Activated CD4-positive, alpha-beta memory T cell treated with anti-CD3 and anti-CD28 coated beads for 36 hours (primary cell): ENCODE results near the gene NOTCH1. TPM values are rescaled to one million over a fixed set of nuclear protein-coding genes. Genes with fewer than 3 reads are reported as not detected.

Source experiments
- CTCF ChIA-PET: fragments of 350-600 bp; sonication (Branson Sonifier 250); formaldehyde crosslinking; loops from one replicate; lab custom pipeline; 2021; ENCODE audit warnings: antibody characterized with exemption, inconsistent platforms; lab: Charles Lee
- POLR2A ChIA-PET: fragments of 350-600 bp; sonication (Branson Sonifier 250); formaldehyde crosslinking; loops from one replicate; lab custom pipeline; 2021; ENCODE audit warnings: antibody characterized with exemption; lab: Charles Lee
- DNase-seq: peaks from one replicate; pipeline ENCODE4 v3.0.0-alpha.2; 2020
- H3K27ac Mint-ChIP-seq: one replicate; pipeline ENCODE4 v1.8.0; 2021; ENCODE audit warnings: mixed read lengths
- H3K27me3 Mint-ChIP-seq: one replicate; pipeline ENCODE4 v1.8.0; 2021; ENCODE audit warnings: mixed read lengths
- H3K36me3 Mint-ChIP-seq: one replicate; pipeline ENCODE4 v1.8.0; 2021; ENCODE audit warnings: mixed read lengths
- H3K4me1 Mint-ChIP-seq: one replicate; pipeline ENCODE4 v1.8.0; 2021; ENCODE audit warnings: low read depth, mixed read lengths
- H3K4me3 Mint-ChIP-seq: one replicate; pipeline ENCODE4 v1.8.0; 2021; ENCODE audit warnings: mild to moderate bottlenecking, mixed read lengths
- H3K9me3 Mint-ChIP-seq: one replicate; pipeline ENCODE4 v1.8.0; 2021; ENCODE audit warnings: mixed read lengths
- intact Hi-C: fragments of 100-400 bp; cut with micrococcal nuclease; formaldehyde crosslinking; loops from one replicate; pipeline ENCODE4 v1.15.1; 2023
- total RNA-seq, 2 experiments: library from RNA; stranded (reverse); gene quantifications; one replicate each; pipeline ENCODE4 v1.2.3, GENCODE V29; 2021

NOTCH1 gene
- total RNA-seq, 2 experiments from 2014 or later, result 67.0 to 68.3 TPM

DNA sequence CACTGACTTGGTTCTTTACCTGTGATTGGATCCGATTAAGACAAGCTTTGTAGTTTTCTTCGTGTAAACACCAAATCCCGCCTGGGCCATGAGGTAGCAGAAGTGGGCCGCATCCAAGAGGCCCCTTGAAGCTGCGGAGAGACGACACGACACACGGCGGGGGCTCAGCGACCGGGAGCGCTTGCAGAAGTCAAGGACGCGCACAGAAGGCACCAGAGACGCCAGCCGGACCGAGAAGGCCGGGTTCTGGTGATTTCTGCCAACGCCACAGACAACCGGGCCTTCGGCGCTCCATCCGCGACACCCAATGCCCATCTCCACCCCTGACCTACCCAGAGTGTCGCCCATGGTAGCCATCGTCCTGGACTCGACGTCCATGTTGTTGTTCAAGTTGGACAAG, 86.4 kb downstream of the NOTCH1 start:
- no peak overlapping the region for H3K27ac Mint-ChIP-seq
- intact Hi-C loops, result no loop called here
- no peak for DNase-seq
- H3K4me3 Mint-ChIP-seq, result no peak overlapping the region
- CTCF ChIA-PET, result no interaction called here
- no peaks in the 10 kb centered on the region for H3K9me3 Mint-ChIP-seq
- no peaks in the 10 kb centered on the region for H3K4me1 Mint-ChIP-seq
- POLR2A ChIA-PET, result no interaction called here
- H3K36me3 Mint-ChIP-seq, result peaks cover 65% of the 10 kb centered on the region
- H3K27me3 Mint-ChIP-seq, result no peaks in the 10 kb centered on the region

DNA sequence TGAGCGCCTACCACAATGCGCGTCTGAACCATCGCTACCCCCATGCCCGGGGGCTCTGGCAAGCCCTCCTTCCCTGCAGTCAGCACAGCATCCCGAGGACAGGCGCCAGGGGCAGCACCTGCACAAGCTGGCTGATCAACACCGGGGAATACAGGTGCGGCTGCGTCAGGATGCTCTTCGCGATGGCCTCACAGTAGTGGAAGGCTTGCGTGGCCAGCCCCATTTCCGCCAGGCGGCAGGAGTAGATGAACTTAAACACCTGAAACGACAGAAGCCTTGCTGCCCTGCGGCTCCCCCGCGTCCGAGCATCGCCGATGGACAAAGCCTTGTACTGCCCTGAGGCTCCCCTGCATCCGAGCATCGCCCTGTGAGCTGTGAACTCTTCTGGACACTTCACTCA, 88.5 kb downstream of the NOTCH1 start:
- POLR2A ChIA-PET, result no interaction called here

DNA sequence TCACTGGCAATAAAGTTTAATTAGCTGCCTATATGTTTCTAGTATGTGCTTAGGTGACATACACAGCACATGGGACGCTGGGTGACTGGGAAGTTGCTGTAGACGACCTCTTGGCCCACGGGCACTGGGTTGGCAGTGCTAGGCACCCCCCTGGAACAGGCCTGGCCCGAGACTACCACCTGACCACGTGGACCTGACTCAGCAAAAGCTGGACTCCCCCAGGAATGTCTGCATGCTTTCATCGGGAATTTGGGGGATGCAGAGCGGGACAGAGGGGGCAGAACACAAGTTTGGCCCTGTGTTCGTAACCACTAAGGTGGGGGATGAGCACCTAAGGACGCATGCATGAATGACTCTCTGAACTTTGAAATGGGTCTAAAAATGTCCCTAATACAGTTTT, 89.6 kb downstream of the NOTCH1 start:
- no peak for DNase-seq
- Mint-ChIP-seq H3K36me3 (peaks cover 60% of the 10 kb centered on the region), H3K4me3 (no peak overlapping the region), H3K9me3 (no peaks in the 10 kb centered on the region), H3K4me1 (no peaks in the 10 kb centered on the region), H3K27me3 (no peaks in the 10 kb centered on the region), H3K27ac (no peak overlapping the region)
- ChIA-PET POLR2A (no interaction called here), CTCF (no interaction called here)
- intact Hi-C loops, result no loop called here

More for the DNA sequence above, 88.5 kb downstream of the NOTCH1 start:
- Mint-ChIP-seq H3K4me1 (no peaks in the 10 kb centered on the region), H3K36me3 (peaks cover 61% of the 10 kb centered on the region), H3K27me3 (no peaks in the 10 kb centered on the region), H3K9me3 (no peaks in the 10 kb centered on the region), H3K4me3 (no peak overlapping the region), H3K27ac (no peak overlapping the region)
- intact Hi-C loops, result no loop called here
- CTCF ChIA-PET, result interaction anchor here (1.2 kb wide), 1 partner anchor 28 kb away, joined by 3 read pairs; no protein-coding TSS in a partner anchor
- DNase-seq, result no peak

DNA sequence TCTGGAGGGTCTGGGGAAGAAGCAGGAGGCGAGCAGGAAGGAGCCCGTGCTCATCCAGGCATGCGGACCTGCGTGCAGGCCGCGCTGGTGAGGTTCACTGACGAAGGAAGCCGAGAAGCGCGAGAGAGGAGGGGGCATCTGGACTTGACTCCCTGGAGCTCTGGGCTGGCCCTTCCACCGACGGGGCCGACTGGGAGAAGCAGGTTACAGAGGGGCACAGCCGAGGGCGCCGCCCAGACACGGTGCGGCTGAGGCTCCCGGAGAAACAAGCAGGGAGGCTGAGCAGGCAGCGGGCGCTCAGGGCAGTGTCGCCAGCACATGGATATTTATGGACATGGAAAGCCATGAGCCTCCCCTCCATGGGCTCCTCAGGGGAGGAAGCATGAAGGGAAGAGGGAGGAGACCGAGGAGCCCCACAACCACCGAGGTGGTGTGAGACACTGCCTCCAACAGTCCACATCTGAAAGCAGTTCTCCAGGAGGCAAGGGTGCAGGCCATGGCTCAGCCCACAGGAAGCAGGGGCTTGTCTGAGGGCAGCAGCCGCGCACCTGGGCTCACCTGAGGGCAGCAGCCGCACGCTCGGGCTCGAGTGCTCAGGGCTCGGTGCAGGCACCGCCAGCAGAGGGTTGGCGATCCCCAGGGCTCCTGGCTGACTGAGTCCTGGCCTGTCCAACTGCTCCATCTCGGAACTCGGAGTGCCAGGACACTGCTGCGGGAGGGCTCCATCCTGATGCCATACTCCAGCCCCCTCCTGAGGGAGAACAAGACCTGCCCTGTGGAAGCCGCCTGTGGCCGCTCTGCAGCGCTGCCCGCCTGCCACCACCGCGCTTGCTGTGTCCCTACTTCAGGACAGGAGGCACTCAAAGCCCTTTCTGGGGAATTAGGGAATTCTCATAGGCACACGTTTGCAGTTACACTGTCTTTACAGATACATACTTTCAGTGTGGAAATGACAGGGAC, 90.5 kb downstream of the NOTCH1 start:
- Mint-ChIP-seq H3K27ac (no peak overlapping the region), H3K4me3 (no peak overlapping the region), H3K9me3 (no peaks in the 10 kb centered on the region)

DNA sequence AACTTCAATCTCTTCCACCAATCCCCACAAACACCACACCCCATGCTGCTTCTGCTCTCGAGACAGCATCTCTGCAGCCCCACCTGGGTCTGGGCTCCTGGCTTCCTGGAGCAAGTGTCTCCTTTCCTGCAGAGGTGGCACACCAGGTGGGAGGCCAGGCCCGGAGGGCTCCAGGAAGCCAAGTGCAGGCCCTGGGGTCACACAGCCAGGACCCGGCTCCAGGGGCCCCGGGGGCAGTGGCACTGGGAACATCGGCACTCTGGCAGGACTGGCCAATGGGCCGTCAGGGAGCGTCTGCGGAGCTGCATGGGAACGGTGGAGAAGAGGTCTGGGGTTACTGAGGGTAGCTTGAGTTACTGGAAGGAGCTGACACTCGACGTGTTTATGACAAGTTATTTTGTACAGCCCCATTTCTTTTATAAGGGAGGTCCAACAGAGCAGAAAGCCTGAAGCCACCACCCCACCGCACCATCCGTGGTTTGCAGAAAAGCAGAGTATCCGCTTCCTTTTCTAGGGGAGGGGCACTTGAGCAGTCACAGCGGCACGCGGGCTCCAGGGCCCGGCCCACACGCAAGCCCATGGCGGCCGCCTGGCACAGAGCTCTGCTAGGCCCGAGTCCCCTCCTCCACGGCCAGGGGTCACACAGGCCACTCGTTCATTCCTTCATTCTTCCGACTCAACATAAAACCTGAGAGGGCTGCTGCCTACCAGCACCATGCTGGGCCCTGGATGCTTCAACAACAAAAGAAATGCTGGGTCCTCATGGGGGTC, 91.6 kb downstream of the NOTCH1 start:
- Mint-ChIP-seq H3K9me3 (no peaks in the 10 kb centered on the region), H3K36me3 (peaks cover 54% of the 10 kb centered on the region), H3K27me3 (no peaks in the 10 kb centered on the region), H3K27ac (no peak overlapping the region), H3K4me1 (no peaks in the 10 kb centered on the region), H3K4me3 (no peak overlapping the region)
- POLR2A ChIA-PET, result interaction anchor here (0.7 kb wide), 1 partner anchor 41 kb away, joined by 3 read pairs; no protein-coding TSS in a partner anchor
- CTCF ChIA-PET, result interaction anchor here (1.2 kb wide), 1 partner anchor 34 kb away, joined by 3 read pairs; no protein-coding TSS in a partner anchor
- no peak for DNase-seq
- intact Hi-C loops, result no loop called here

More for the DNA sequence above, 90.5 kb downstream of the NOTCH1 start:
- ChIA-PET CTCF (no interaction called here), POLR2A (interaction anchor here (0.7 kb wide), 1 partner anchor 42 kb away, joined by 3 read pairs; no protein-coding TSS in a partner anchor)
- intact Hi-C loops, result no loop called here
- H3K27me3 Mint-ChIP-seq, result no peaks in the 10 kb centered on the region
- H3K4me1 Mint-ChIP-seq, result no peaks in the 10 kb centered on the region
- no peak for DNase-seq
- H3K36me3 Mint-ChIP-seq, result peaks cover 60% of the 10 kb centered on the region

DNA sequence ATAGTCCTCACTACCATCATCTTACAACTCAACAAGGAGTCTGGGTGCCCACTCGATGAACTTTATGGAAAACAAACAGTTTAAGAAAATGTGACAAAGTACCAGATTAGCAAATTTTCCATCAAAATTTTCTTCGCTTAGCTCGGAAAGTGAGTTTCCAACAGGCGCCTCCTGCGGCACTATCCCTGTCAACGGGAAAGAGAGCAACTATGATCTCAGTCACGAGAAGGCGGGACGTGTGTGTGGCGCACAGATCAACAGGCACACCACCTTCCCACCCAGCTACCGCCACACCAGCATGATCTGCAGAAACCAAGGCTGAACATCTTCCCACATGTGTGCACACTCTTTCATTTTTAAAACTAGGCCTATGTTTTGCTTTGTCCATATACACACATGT, 92.5 kb downstream of the NOTCH1 start:
- no peak overlapping the region for H3K4me3 Mint-ChIP-seq
- ChIA-PET CTCF (interaction anchor here (1.2 kb wide), 1 partner anchor 34 kb away, joined by 3 read pairs; no protein-coding TSS in a partner anchor), POLR2A (interaction anchor here (0.7 kb wide), 1 partner anchor 14 kb away, joined by 3 read pairs; no protein-coding TSS in a partner anchor)

DNA sequence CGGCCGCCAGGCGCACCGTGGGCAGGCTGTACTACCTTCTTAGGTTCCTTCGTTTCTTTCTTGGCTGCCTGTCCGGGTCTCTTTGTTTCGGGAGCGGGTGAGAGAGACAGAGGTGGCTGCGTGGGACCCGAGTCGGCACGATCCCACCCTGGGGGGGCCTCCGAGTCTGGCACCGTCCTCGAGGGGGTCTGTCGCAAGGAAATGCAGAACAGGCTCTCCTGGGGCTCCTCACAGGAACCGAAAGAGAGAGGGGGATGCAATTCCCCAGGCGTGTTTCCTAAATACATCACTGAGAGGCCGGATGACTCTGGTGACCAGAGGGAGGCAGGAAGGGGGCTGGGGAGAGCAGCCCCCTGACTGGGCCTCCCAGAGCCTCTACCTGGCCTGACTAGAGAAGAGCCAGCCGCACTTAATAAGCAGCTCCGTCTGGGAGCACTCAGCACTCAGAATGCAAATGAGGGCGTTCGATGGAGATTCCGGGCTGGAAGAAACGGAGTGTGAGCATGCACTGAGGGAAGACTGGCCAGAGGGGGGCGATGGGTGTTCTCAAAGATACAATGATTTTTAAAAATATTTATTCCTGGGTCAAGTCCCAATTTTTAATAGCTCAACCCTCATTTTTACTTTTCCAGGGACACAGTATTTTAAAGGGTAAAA, 94.5 kb downstream of the NOTCH1 start:
- H3K4me1 Mint-ChIP-seq, result no peaks in the 10 kb centered on the region
- H3K9me3 Mint-ChIP-seq, result no peaks in the 10 kb centered on the region
- ChIA-PET CTCF (no interaction called here), POLR2A (no interaction called here)
- peaks cover 55% of the 10 kb centered on the region for H3K36me3 Mint-ChIP-seq
- no peak overlapping the region for H3K4me3 Mint-ChIP-seq
- DNase-seq, result no peak
- no peaks in the 10 kb centered on the region for H3K27me3 Mint-ChIP-seq
- H3K27ac Mint-ChIP-seq, result no peak overlapping the region
- intact Hi-C loops, result no loop called here

More for the DNA sequence above, 92.5 kb downstream of the NOTCH1 start:
- H3K36me3 Mint-ChIP-seq, result peaks cover 50% of the 10 kb centered on the region
- no peak for DNase-seq
- no peaks in the 10 kb centered on the region for H3K27me3 Mint-ChIP-seq
- no peaks in the 10 kb centered on the region for H3K9me3 Mint-ChIP-seq
- H3K27ac Mint-ChIP-seq, result no peak overlapping the region
- H3K4me1 Mint-ChIP-seq, result no peaks in the 10 kb centered on the region
- intact Hi-C loops, result no loop called here

DNA sequence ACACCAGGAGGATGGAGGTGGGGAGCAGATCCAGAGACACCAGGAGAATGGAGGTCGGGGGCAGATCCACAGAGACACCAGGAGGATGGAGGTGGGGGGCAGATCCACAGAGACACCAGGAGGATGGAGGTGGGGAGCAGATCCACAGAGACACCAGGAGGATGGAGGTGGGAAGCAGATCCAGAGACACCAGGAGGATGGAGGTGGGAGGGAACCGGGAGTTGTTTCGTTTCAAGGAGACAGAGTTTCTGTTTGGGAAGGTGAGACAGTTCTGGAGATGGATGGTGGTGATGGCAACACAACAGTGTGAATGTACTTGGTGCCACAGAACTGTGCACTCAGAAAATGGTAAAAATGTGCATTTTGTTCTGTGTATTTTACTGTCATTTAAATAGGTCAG, 97.2 kb downstream of the NOTCH1 start:
- POLR2A ChIA-PET, result no interaction called here
- H3K36me3 Mint-ChIP-seq, result peaks cover 44% of the 10 kb centered on the region
- no peak for DNase-seq
- H3K4me1 Mint-ChIP-seq, result no peaks in the 10 kb centered on the region
- intact Hi-C loops, result no loop called here
- no peaks in the 10 kb centered on the region for H3K9me3 Mint-ChIP-seq
- no peak overlapping the region for H3K4me3 Mint-ChIP-seq
- no peaks in the 10 kb centered on the region for H3K27me3 Mint-ChIP-seq
- CTCF ChIA-PET, result no interaction called here
- H3K27ac Mint-ChIP-seq, result no peak overlapping the region

DNA sequence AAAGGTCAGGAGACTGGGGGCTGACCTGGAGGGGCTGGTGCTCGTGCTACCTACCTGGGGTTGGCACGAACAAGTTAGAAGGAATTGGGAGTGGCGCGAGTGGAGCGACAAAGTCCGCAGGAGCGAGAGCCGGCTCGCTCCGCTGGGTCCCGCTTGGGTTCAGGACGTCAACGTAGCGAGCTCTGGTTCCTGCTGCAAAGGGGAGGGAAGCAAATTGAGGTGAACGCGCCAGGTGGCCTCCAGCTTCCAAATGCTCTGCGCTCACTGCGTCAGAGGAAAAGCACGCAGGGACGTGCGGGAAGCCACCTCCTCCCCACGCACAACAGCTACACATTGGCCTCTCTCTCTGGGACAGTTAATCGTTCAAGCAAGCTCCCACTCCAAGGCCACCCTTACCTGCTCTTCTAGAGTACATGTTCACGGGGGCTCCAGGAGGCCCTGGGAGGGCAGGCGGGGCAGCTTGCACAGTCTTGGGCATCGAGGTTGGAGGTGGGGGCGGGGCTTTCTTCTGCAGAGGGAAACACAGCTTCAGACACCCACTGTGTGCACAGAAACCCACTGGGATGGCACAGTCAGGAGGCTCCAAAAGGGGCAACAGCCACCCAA, 98.6 kb downstream of the NOTCH1 start:
- H3K4me1 Mint-ChIP-seq, result no peaks in the 10 kb centered on the region
- POLR2A ChIA-PET, result no interaction called here
- H3K36me3 Mint-ChIP-seq, result peaks cover 44% of the 10 kb centered on the region
- no peaks in the 10 kb centered on the region for H3K9me3 Mint-ChIP-seq
- H3K27me3 Mint-ChIP-seq, result no peaks in the 10 kb centered on the region
- no peak for DNase-seq
- no peak overlapping the region for H3K4me3 Mint-ChIP-seq
- intact Hi-C loops, result no loop called here
- CTCF ChIA-PET, result no interaction called here
- no peak overlapping the region for H3K27ac Mint-ChIP-seq

DNA sequence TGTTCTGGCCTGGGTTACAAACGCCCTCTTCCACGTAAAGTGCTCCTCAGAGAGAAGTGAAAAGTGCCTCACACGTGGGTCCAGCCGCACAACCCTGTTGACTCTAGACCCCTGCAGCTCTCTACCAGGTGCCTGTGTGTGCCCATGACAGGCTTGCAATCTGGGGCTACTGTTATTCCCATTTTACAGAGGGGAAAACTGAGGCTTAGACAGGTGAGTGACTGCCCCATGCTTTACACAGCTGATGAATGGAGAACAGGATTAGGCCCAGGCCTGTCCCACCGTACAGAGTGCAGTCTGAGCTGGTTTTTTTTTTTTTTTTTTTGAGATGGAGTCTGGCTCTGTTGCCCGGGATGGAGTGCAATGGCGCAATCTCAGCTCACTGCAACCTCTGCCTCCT, 100.0 kb downstream of the NOTCH1 start:
- CTCF ChIA-PET, result interaction anchor here (0.6 kb wide), 2 partner anchors 42 to 642 kb away, joined by 3 read pairs; no protein-coding TSS in a partner anchor
- no peak overlapping the region for H3K27ac Mint-ChIP-seq

More for the DNA sequence above, 100.0 kb downstream of the NOTCH1 start:
- H3K4me3 Mint-ChIP-seq, result no peak overlapping the region
- peaks cover 37% of the 10 kb centered on the region for H3K36me3 Mint-ChIP-seq
- no peaks in the 10 kb centered on the region for H3K4me1 Mint-ChIP-seq
- H3K27me3 Mint-ChIP-seq, result no peaks in the 10 kb centered on the region
- POLR2A ChIA-PET, result no interaction called here
- intact Hi-C loops, result no loop called here
- DNase-seq, result no peak
- no peaks in the 10 kb centered on the region for H3K9me3 Mint-ChIP-seq
